Epithelial cell of esophagus (primary cell): ENCODE results near the gene PPP1R7.

Source experiments
- DNase-seq: peaks from one replicate; pipeline ENCODE4 v3.0.0; 2010; ENCODE audit warnings: low read depth
- H3K4me3 ChIP-seq: 2 replicates; pipeline ENCODE4 v1.5.1; 2011; ENCODE audit warnings: mild to moderate bottlenecking, low read length, control low read depth
- TF ChIP-seq, protein P1 (sequence below): IDR thresholded peaks from 2 replicates; pipeline ENCODE4 v1.5.1; 2011; ENCODE audit warnings: low read depth, mild to moderate bottlenecking, low read length, control low read depth, inconsistent platforms; ENCODE audit not compliant: insufficient read depth; ENCODE audit errors: missing control alignments

The PPP1R7 gene

DNA sequence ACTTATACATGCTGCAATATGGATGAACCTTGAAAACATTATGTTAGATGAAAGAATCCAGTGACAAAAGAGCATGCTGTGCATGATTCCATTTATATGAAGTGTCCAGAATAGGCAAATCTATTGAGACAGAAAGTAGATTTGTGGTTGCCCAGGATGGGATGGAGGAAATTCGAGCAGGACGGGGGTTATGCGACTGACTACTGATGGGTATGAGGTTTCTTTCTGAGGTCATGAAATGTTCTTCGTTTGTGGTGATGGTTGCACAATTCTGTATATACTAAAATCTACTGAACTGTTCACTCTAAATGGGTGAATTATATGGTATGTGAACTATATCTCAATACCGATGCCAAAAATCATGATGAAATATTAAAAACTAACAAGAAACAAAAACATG is 29.3 kb upstream of the PPP1R7 start:
- DNase-seq, result no peak
- H3K4me3 ChIP-seq, result no peak overlapping the region
- TF ChIP-seq, protein P1, sequence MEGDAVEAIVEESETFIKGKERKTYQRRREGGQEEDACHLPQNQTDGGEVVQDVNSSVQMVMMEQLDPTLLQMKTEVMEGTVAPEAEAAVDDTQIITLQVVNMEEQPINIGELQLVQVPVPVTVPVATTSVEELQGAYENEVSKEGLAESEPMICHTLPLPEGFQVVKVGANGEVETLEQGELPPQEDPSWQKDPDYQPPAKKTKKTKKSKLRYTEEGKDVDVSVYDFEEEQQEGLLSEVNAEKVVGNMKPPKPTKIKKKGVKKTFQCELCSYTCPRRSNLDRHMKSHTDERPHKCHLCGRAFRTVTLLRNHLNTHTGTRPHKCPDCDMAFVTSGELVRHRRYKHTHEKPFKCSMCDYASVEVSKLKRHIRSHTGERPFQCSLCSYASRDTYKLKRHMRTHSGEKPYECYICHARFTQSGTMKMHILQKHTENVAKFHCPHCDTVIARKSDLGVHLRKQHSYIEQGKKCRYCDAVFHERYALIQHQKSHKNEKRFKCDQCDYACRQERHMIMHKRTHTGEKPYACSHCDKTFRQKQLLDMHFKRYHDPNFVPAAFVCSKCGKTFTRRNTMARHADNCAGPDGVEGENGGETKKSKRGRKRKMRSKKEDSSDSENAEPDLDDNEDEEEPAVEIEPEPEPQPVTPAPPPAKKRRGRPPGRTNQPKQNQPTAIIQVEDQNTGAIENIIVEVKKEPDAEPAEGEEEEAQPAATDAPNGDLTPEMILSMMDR, result no peak

DNA sequence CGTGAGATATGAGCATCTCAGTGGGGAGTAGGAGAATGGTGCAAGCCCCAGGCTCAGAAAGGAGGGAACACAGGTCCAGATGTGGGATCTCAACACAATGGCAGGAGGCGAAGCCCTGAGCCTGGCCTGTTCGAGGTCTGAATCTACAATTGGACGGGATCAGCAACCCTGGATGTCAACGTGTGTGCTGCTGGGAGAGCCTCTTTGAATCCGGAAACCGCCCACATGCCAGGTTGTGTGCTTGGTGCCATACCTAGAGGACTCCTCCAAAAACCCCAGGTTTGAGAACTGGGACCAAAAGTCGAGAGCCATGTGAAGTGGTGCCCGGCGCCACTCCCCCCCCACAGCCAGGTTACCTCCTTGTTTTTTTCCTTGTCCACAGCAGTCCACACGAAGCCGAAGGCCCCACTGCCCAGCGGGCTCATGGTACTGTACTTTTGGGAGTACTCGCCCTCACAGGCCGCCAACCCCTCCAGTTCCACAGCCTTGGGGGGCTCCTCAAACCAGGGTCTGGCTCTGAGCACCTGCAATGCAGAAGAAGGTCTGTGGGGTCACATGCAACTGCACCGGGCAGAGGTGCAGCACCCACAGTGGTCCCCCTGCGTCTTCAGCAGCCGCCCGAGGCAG is 27.8 kb upstream of the PPP1R7 start:
- TF ChIP-seq, protein P1, result no peak
- DNase-seq, result no peak
- no peak overlapping the region for H3K4me3 ChIP-seq

DNA sequence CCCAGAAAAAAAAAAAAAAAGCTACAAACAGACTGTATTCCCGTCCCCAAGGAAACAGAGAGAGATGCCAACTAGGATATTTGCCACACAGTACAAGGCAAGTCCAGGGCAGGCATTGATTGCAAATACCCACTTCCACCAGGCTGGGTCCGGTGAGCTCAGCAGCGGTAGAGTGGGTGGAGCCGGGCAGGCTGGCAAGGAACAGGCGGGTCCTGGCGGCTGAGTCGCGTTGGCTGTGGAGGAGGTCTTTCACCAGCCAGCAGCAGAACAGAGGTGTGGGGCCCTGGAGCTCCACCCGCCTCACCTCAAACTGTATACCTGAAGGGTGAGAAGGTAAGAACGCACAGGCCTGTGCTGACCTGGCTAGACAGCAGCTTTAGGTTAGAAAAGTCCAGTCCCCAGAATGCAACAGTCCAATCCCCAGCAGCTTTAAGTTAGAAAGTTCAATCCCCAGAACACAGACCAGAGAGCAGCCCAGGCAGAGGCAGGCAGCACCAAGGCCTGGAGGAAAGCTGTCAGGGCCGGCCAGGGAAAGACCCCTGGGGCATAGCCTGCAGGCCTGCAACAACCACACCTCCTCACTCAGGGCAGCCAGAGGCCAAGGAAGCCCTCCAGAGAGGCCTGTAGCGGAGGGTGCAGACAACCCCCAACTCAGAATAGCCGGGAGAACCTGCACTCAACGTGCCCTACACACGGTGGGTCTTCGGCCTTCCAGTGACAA is 26.3 kb upstream of the PPP1R7 start:
- H3K4me3 ChIP-seq, result no peak overlapping the region
- peak; percentile 70 for DNase-seq
- TF ChIP-seq, protein P1, result no peak

DNA sequence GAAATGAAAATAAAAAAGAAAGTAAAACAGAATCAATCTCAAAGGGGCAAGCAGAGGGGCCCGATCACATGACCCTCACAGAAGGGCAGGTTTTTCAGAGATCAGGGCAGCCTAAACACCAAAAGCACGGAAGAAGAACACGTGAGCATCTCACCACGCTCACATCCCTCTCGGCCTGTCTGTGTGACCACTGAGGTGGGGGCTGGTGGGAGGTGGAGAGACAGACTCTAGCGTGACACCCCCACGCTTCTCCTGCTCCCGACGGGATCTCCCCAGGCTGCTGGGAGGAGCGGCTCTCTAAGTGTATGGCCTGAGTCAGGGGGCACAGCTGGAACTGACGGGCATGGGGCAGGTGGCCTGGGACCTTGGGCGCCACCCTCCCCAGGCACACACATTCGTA is 24.6 kb upstream of the PPP1R7 start:
- TF ChIP-seq, protein P1, result no peak
- no peak for DNase-seq
- no peak overlapping the region for H3K4me3 ChIP-seq

DNA sequence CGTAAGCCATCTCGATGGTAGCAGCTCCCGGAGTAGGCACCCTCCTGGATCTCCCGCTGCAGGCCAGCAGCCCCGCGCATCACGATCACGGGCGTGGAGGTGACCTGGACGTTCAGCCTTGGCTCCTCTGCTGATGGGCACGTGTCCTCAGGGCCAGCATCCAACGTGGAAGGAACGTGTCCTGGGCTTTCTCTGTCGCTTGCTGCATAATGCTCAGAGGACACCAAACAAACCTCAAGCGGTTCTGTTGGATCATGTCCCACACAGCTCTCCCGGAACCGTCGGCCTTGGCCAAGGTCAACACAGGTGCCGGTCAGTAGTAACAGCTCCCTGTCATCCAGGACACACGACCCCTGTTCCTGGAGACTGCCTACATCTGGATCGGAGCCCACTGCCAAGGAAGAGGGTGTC is 24.1 kb upstream of the PPP1R7 start:
- no peak overlapping the region for H3K4me3 ChIP-seq
- TF ChIP-seq, protein P1, result no peak
- no peak for DNase-seq

DNA sequence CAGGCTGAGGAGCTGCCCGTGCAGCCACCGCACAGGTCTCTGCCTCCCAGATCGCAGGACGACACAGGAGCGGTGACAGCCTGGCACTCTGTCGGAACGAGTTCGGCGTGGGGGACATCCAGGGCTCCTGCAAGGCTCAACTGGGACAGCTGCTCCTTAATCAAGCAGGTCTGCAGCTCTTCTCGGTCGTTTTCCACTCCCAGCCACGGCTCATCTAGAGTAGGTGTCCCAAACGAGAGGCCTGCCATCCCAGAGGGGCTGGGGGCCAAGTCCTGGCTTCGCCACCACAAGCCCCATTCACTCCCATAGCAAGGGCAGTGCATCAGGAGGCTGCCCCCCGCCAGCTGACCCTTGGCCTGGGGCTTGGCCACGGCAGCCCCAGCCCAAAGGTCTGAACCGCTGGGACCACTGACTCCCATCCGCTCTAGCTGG is 23.5 kb upstream of the PPP1R7 start:
- DNase-seq, result no peak
- no peak overlapping the region for H3K4me3 ChIP-seq
- TF ChIP-seq, protein P1, result no peak

DNA sequence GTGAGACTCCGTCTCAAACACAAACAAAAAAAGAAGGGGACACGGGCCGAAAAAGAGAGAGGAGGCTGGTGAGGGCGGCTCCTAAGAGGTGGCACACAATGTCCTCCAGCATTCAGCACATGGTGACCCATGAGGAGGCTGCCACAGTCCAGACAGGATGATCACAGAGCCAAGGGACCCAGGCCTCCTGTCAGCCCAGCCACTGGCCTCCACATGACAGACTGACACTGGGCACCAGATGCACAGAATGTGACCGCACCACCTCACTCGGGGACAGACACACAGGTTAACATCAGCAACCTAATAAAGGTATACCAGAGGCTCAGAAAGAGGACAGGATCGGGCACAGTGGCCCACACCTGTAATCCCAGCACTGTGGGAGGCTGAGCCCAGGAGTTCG is 22.0 kb upstream of the PPP1R7 start:
- no peak overlapping the region for H3K4me3 ChIP-seq
- TF ChIP-seq, protein P1, result no peak
- DNase-seq, result no peak
